Left renal pelvis (tissue), 4 donors: ENCODE data around the gene MYH8. TPM values are rescaled to one million over a fixed set of nuclear protein-coding genes. Genes with fewer than 3 reads are reported as not detected.

Experiments
- DNase-seq, 4 donors: peaks; one replicate each; pipeline ENCODE4 v3.0.0-alpha.2; 2013; ENCODE audit warnings: low read depth in 4 of 4, low spot score in 3 of 4
- polyA plus RNA-seq, 4 donors: library from polyadenylated mRNA; unstranded; fragments of 120-200 nt; gene quantifications; one replicate each; pipeline ENCODE4 v1.2.1, GENCODE V29; 2013; ENCODE audit not compliant: insufficient read length in 4 of 4

Gene MYH8
- polyA plus RNA-seq, 4 donors = 0.31 to 0.79 (median 0.63) TPM

DNA sequence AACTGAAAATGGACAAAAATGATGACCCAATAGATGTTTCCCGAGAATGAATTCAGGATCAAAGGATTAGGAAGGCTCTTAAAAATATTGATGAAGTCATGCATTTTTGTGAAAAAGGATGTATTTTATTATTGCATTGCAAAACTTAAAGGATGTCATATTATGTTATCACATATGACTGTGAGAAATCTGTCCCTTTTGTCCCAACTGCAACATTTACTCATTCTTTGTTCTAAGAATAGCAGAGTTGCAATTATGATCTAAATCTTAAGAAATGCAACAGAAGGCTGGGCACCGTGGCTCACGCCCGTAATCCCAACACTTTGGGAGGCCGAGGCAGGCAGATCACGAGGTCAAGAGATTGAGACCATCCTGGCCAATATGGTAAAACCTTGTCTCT is 35.9 kb downstream of the MYH8 start:
- DNase-seq = no peak

DNA sequence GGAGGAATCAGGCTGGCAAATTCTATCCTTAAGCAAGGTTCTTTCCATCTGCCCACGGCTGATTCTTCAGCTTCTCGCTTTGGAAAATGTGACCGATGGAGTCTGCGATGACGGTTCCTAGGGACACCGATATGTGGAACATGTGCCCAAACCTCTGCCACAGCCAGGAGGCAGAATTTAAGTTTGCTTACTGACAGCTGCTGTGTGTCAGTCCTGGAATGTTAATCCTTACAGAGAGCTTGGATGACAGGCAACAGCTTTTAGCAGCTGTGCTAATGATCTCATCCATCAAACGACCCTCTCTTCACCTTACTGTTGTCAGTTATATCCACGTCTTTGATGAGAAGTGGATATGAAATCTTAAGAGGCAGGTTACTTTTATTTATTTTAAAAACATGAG is 37.6 kb downstream of the MYH8 start:
- peak; percentile 31 to 60 (median 44) for DNase-seq

DNA sequence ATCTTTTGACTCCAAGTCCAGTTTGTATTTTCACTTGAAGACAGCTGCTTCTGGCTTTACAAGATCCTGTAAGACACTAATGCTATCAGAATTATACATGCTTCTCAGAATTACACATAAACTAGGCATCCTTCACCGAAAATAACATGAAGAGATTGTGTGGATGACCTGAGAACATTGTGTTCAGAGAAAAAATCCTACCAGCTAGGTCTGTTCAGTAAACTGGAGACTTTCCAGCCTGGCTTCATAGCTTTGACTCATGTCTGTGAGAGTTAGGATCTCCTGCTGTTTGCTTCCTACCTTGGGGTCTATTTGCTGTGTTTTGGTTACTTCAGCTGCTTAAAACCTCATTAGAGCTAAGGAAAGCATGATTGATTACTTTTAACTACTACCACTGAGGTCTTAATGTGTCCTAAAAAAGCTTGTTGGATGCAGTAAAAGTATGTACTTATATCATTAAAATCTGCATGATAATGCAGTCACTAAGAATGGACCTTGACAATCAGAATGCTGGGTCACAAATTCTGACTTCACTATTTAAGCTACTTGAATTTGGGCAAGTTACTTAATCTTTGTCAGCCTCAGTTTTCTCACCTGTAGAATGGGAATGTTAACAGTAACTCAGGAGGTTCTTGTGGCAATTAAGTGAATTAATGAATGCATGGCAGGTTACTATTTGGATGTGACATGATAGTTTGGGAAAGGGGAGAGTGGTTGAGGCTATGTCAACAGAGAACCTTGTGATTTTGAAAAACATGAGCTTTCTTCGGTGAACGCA is 40.9 kb downstream of the MYH8 start:
- DNase-seq = no peak

DNA sequence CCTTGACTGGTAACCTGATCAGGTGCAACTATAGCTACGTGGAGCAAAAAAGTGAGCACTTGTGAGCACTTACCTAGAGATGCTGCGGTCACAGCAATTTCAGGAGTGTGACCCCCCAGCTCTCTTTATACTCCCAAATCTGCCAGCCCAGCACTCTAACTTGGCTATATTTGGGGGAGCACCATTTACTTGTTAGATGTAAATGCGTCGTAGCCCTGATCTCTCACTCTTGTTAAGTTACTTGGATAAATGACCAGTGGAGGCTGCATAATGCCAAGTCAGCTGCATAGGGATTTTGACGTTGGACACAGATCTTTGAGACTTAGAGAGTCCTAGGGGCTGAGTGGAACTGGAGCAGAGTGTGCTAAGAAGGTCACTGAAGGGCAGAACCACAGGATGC is 48.8 kb downstream of the MYH8 start, which contains the start of gene MYH13:
MYH13 (minus strand) TSS at position 101 of the 400 bp plus-strand sequence. CDS start 8,476 bp downstream, outside the sequence.
- no peak for DNase-seq

DNA sequence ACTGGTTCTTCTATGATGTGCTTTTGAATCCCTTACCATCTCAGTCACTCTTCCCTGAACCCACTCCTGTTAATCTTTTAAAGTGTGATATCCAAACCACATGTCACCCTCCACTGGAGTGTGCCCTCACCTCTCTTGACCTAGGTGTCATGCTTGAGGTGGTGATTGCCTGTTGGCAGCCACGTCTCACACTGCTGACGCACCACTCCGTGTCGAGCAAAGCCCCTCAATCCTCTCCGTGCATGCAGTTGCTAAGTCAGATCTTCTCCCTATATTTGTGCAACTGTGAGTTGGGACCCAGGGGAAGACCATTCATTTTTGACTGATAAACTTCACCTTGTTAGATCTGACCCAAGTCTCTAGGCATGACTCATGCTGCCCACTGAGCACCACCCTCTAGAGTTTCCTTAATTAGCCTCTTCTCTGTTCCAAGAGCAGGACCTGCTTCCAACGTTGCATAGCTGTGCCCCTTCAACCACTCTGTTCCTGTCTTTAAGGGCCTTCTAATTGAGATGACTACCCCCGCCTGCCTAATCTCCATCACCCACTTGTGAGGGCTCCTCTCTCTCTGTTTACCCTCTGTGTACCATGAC is 51.6 kb downstream of the MYH8 start:
- no peak for DNase-seq

DNA sequence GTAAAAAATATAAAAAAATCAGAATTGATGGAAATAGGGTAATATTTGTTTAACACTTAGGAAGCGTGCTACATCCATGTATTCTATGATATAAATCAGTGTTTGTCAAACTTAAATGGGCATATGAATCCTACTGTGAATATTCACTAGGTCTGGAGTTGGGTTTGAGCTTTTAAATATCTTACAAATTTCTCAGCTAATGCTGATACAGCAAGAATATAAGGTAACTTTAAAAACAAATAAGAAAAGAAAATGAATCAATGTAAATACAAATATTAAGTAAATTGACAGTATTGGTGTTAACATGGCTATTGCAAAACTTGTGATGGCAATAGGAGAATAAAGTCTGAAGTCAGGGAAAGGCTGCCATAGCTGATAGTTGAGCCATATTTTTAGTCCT is 52.5 kb downstream of the MYH8 start:
- DNase-seq = no peak

DNA sequence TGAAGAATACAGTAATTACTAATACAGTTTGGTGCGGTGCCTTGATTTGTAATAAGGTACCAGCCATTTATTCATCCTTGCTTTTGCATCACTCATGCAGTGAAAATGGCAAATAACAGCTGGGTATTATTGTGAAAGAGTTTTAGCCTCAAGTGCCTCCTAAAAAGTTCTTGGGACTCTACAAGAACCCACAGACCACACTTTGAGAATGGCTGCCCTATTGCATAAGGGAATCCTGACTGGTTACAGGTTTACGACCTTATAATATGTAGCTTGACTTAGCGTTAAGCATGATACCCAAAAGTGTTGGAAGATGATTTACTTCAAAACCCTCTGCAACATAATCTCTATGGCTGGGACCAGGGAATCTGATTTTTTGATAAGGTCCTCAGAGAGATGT is 53.2 kb downstream of the MYH8 start:
- no peak for DNase-seq

DNA sequence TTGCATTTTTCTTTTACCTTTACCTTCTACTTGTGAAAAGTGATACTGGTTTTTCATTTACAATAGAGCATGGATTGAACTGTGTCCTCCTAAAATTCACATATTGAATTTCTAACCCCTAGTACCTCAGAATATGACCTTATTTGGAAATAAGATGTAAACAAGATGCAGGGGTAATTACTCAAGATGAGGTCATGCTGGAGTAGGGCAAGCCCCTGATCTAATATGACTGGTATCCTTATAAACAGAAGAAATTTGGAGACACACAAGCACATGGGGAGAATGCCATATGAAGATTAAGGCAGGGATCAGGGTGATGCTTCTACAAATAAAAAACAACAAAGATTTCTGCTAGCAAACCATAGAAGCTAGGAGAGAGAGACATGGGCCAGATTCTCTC is 61.2 kb downstream of the MYH8 start:
- DNase-seq = no peak

DNA sequence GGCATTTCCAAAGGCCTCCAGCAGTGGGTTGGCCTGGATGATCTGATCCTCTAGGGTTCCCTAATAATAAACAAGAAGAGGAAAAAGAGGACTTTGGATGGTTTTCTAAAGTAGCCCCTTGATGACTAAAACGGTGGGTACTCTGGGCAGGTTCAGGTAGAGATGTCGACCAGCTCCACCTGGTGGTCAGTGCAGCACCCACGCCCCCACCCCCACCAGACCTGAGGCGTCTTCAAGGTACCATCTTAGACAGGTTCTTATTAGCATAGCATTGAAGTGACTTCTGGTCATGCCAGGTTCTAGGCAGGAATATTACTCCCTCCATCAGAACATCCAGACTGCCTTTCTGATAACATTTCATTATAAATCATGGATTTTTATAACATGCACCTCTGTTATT is 64.0 kb downstream of the MYH8 start:
- DNase-seq = no peak

DNA sequence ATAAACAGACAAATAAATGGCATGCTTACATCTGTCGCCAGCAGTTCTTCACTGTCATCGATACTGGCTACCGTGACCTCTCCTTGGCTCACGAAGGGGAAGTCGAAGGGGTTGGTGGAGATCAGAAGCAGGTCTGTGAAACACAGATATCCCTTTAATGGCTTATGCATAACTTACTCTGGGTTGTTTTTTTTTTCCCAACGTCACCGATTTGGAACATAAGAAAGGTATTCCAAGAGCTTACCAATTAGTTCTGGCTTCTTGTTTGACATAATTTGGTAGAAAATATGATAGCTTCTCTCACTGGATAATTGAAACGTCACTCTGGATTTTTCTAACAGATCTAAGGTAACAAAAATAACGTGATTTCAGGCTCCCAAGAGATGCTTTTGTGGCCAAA is 67.1 kb downstream of the MYH8 start:
- no peak for DNase-seq

DNA sequence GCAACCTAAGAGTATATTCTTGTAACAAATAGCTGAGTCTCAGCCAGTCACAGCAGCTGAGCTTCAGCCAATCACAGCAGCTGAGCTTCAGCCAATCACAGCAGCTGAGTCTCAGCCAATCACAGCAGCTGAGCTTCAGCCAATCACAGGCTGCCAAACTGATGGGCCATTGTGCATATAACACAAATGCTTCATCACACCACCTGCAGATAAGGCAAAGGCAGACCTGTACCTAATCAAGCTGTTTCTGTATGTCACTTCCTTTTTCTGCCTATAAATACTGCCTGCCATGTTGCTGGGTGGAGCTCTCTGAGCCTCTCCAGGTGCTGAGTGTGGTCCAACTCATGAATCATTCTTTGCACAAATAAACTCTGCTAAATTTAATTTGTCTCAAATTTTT is 68.9 kb downstream of the MYH8 start:
- no peak for DNase-seq

DNA sequence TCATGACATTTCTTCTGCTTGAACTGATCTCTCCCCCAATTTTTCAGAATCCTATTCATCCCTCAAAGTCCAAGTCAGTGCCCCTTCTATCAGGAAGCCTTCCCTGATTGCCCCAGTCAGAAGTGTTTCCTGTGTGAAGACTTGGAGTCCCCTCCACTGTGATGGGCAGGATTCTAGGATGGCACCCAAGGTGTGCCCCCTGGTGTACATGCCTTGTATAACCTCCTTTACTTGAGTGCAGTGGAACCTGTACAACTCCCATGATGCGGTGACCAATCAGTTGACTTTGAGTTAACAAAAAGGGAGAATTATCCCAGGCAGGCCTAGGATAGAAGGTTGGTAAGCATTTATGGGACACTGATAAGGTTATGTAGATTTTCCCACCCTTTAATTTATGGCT is 72.3 kb downstream of the MYH8 start:
- no peak for DNase-seq

DNA sequence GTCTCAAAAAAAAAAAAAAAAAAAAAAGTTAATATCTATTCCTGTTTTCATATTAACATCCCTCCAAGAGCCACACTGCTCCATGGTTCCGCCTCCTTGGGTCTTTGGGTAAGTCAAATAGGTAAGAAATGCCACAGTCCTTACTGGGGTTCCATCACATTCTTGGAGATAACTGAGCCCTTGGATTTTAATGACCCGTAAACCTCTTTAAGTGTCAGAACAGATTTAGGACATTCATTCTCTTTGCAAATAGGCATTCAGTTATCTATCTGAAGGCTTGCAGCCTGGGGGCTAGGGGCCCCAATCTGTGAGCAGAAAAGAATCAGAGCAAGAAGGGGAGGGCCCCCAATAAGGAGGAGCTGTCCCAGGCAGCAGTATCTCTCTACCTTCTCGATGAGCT is 76.9 kb downstream of the MYH8 start:
- no peak for DNase-seq

Other genes with a start within 250 kb of the MYH8 start
- 10 to 100 TPM; 14.1 to 55.7 (median 22.5) TPM for gene GAS7, start 223.3 kb downstream of the MYH8 start, polyA plus RNA-seq
- under 1 TPM; 0.06 to 0.27 (median 0.12) TPM for gene MYH13, start 48.9 kb downstream of the MYH8 start, polyA plus RNA-seq
- gene MYH4, start 47.6 kb upstream of the MYH8 start, polyA plus RNA-seq = under 1 TPM in 3 of 4 donors, not detected in 1; 0.05 to 0.19 (median 0.19) TPM
- under 1 TPM in 2 of 4 donors, not detected in 2; 0.04 TPM for gene MYH1, start 96.6 kb upstream of the MYH8 start, polyA plus RNA-seq
- under 1 TPM in 2 of 4 donors, not detected in 2; 0.06 to 0.15 TPM for gene MYH2, start 127.7 kb upstream of the MYH8 start, polyA plus RNA-seq
- 1 to 10 TPM; 1.9 to 5.8 (median 2.4) TPM for gene MYH3, start 235.4 kb upstream of the MYH8 start, polyA plus RNA-seq